Measurements from ENCODE around the gene OSBPL1A. TPM values are rescaled to one million over a fixed set of nuclear protein-coding genes. Genes with fewer than 3 reads are reported as not detected.
"Not testable (repeated sequence)": the region's sequence is repeated elsewhere in the genome, so short reads cannot be mapped to it uniquely, and the experiment has no call there.

OSBPL1A gene
- total and polyA plus RNA-seq, 7 donors = 15.2 to 110 (median 71.3) TPM

- no peaks in the 10 kb centered on the region for H3K27me3 ChIP-seq
These were observed 33.4 kb downstream of the OSBPL1A start for GRCh38 chr18:24364177-24364576.

GRCh38 chr18:24362757-24363156 lies 34.9 kb downstream of the OSBPL1A start:
- TF ChIP-seq EP300 (IDR thresholded peaks at IDR 0.05) = no peak
- TF ChIP-seq, protein P1, sequence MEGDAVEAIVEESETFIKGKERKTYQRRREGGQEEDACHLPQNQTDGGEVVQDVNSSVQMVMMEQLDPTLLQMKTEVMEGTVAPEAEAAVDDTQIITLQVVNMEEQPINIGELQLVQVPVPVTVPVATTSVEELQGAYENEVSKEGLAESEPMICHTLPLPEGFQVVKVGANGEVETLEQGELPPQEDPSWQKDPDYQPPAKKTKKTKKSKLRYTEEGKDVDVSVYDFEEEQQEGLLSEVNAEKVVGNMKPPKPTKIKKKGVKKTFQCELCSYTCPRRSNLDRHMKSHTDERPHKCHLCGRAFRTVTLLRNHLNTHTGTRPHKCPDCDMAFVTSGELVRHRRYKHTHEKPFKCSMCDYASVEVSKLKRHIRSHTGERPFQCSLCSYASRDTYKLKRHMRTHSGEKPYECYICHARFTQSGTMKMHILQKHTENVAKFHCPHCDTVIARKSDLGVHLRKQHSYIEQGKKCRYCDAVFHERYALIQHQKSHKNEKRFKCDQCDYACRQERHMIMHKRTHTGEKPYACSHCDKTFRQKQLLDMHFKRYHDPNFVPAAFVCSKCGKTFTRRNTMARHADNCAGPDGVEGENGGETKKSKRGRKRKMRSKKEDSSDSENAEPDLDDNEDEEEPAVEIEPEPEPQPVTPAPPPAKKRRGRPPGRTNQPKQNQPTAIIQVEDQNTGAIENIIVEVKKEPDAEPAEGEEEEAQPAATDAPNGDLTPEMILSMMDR (IDR thresholded peaks at IDR 0.05) = no peak
- intact Hi-C loops (cut with DNase I) = loop anchor here (5.0 kb wide), 2 partner anchors 65 to 365 kb away; partner anchors contain the start of gene IMPACT

More at GRCh38 chr18:24364177-24364576, 33.4 kb downstream of the OSBPL1A start:
- intact Hi-C loops (cut with DNase I) = loop anchor here (5.0 kb wide), 2 partner anchors 63 to 363 kb away; partner anchors contain the start of gene IMPACT
- no peak overlapping the region for H3K27ac ChIP-seq
- H3K9me3 ChIP-seq = no peaks in the 10 kb centered on the region
- H3K4me1 ChIP-seq = no peaks in the 10 kb centered on the region
- WGBS, 2 donors = 97 to 100% methylated on average over 1 of the region's 1 CpG
- H3K36me3 ChIP-seq = peaks cover 0 to 3% (median 0%) of the 10 kb centered on the region in 4 donors
- H3K4me3 ChIP-seq = no peak overlapping the region
- TF ChIP-seq POLR2AphosphoS5 (IDR thresholded peaks at IDR 0.05) (no peak), POLR2A (IDR thresholded peaks at IDR 0.05) (no peak)
- no peak for DNase-seq

DNA sequence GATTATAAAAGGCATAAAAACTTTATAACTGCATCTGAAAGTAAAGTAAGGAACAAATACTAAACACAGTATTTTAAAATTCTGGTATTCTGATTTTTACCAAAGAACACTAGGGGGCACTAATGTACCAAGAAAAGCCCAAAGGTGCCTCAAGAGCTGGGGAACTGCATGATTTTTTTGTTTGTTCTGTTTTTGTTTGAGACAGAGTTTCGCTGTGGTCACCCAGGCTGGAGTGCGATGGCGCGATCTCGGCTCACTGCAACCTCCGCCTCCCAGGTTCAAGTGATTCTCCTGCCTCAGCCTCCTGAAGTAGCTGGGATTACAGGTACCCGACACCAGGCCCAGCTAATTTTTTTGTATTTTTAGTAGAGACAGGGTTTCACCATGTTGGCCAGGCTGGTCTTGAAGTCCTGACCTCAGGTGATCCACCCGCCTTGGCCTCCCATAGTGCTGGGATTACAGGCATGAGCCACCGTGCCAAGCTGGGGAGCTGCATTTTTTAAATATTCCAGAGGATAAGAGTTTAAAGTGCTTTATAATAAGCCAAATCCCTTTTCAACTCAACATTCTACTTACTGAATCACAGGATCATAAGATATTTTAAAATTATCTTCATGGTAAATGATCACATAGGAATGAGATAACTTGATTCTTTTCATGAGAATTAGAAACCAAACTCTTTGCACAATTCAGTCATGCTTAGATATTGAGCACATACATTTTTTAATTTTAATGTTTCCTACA lies 37.7 kb downstream of the OSBPL1A start:
- H3K4me1 ChIP-seq, H3K4me3 ChIP-seq, H3K27ac ChIP-seq, H3K27me3 ChIP-seq, H3K36me3 ChIP-seq, H3K9me3 ChIP-seq, DNase-seq: not testable (repeated sequence)
- TF ChIP-seq, protein P1 (IDR thresholded peaks at IDR 0.05) = peak; percentile 33 to 62 (median 48)
- intact Hi-C loops (cut with DNase I) = loop anchor here (2.0 to 5.0 kb wide), 3 partner anchors 67 to 367 kb away; partner anchors contain the start of gene IMPACT
- whole genome bisulfite sequencing, 2 donors = 33 to 37% methylated on average over 9 of the region's 9 CpGs

More at GRCh38 chr18:24362757-24363156, 34.9 kb downstream of the OSBPL1A start:
- DNase-seq = no peak
- H3K4me1 ChIP-seq = no peaks in the 10 kb centered on the region
- no peaks in the 10 kb centered on the region for H3K27me3 ChIP-seq
- WGBS, 2 donors = 97 to 98% methylated on average over 1 of the region's 1 CpG
- no peak overlapping the region for H3K4me3 ChIP-seq
- H3K36me3 ChIP-seq = peaks cover 0 to 3% (median 0%) of the 10 kb centered on the region in 4 donors
- H3K27ac ChIP-seq = no peak overlapping the region
- no peaks in the 10 kb centered on the region for H3K9me3 ChIP-seq

- no peaks in the 10 kb centered on the region for H3K4me1 ChIP-seq
- H3K27ac ChIP-seq = no peak overlapping the region
- DNase-seq = no peak
- intact Hi-C loops (cut with DNase I) = no loop called here
- no peak for TF ChIP-seq POLR2AphosphoS5 (IDR thresholded peaks at IDR 0.05)
- TF ChIP-seq POLR2A (IDR thresholded peaks at IDR 0.05) = no peak
- TF ChIP-seq EP300 (IDR thresholded peaks at IDR 0.05) = no peak
- TF ChIP-seq, protein P1 (IDR thresholded peaks at IDR 0.05) = no peak
- H3K4me3 ChIP-seq = no peak overlapping the region
- H3K36me3 ChIP-seq = no peaks in the 10 kb centered on the region
- no peaks in the 10 kb centered on the region for H3K9me3 ChIP-seq
- no peaks in the 10 kb centered on the region for H3K27me3 ChIP-seq
- 89 to 92% methylated on average over 6 of the region's 6 CpGs for WGBS, 2 donors
These were observed 43.3 kb downstream of the OSBPL1A start for GRCh38 chr18:24354278-24354677.

- Histone ChIP-seq H3K4me3 (no peak overlapping the region), H3K27ac (no peak overlapping the region), H3K27me3 (no peaks in the 10 kb centered on the region), H3K9me3 (no peaks in the 10 kb centered on the region), H3K36me3 (no peaks in the 10 kb centered on the region), H3K4me1 (no peaks in the 10 kb centered on the region)
- no peak for DNase-seq
- intact Hi-C loops (cut with DNase I) = loop anchor here (10.0 kb wide), 1 partner anchor 1469 kb away; no protein-coding TSS in a partner anchor
- TF ChIP-seq, protein P1 (IDR thresholded peaks at IDR 0.05) = no peak
These were observed 51.4 kb downstream of the OSBPL1A start for GRCh38 chr18:24346254-24346653.
